SU-DHL-6 (cell line): ENCODE data around the gene NLRP11.

Experiments used
- H2AFZ ChIP-seq: fragments of 200-600 bp; sonication (generic); 2 replicates; pipeline ENCODE4 v1.6.1; 2014; ENCODE audit warnings: low read depth, mild to moderate bottlenecking, moderate library complexity, mixed read lengths, antibody characterized with exemption, low read length; ENCODE audit not compliant: severe bottlenecking
- H3F3A ChIP-seq: fragments of 200-600 bp; shearing (Covaris generic); 2 replicates; pipeline ENCODE4 v1.6.0; 2016; ENCODE audit warnings: antibody characterized with exemption, mild to moderate bottlenecking; ENCODE audit not compliant: insufficient read depth
- H3K27ac ChIP-seq: fragments of 200-600 bp; sonication (generic); 2 replicates; pipeline ENCODE4 v1.5.1; 2016; ENCODE audit warnings: low read depth, mild to moderate bottlenecking, low read length, moderate library complexity, mixed read lengths
- H3K27me3 ChIP-seq: fragments of 200-600 bp; sonication (generic), shearing (Covaris generic); 2 replicates; pipeline ENCODE4 v1.6.0; 2014; ENCODE audit warnings: mild to moderate bottlenecking, low read length
- H3K36me3 ChIP-seq: fragments of 200-600 bp; sonication (generic); 2 replicates; pipeline ENCODE4 v1.6.1; 2014; ENCODE audit warnings: mild to moderate bottlenecking, low read length, mixed read lengths
- H3K4me2 ChIP-seq: fragments of 300-600, 200-600 bp; shearing (Covaris generic), sonication (generic); 2 replicates; pipeline ENCODE4 v1.6.0; 2014; ENCODE audit warnings: low read length, low read depth, mild to moderate bottlenecking; ENCODE audit not compliant: poor library complexity, severe bottlenecking
- H3K4me3 ChIP-seq: fragments of 200-600 bp; sonication (generic); 2 replicates; pipeline ENCODE4 v1.5.1; 2014; ENCODE audit warnings: antibody characterized with exemption, low read length, mild to moderate bottlenecking, mixed read lengths; ENCODE audit not compliant: insufficient read depth, poor library complexity, severe bottlenecking
- H3K79me2 ChIP-seq: fragments of 200-600 bp; sonication (generic); 2 replicates; pipeline ENCODE4 v1.6.1; 2014; ENCODE audit warnings: mild to moderate bottlenecking, low read length, moderate library complexity; ENCODE audit not compliant: insufficient read depth
- H3K9ac ChIP-seq: fragments of 200-600 bp; sonication (generic); 2 replicates; pipeline ENCODE4 v1.7.0; 2014; ENCODE audit warnings: mild to moderate bottlenecking, low read length
- H3K9me2 ChIP-seq: fragments of 200-600 bp; sonication (generic); replicated peaks from 2 replicates; pipeline ENCODE4 v1.6.1; 2014; ENCODE audit warnings: low read length; ENCODE audit not compliant: insufficient read depth
- H3K9me3 ChIP-seq: fragments of 200-600 bp; sonication (generic); 2 replicates; pipeline ENCODE4 v1.6.1; 2014; ENCODE audit warnings: low read length, mixed read lengths; ENCODE audit not compliant: insufficient read depth
- H4K20me1 ChIP-seq: fragments of 200-600 bp; sonication (generic); 2 replicates; pipeline ENCODE4 v1.6.1; 2014; ENCODE audit warnings: low read depth, mild to moderate bottlenecking, antibody characterized with exemption, low read length, moderate library complexity, mixed read lengths
- CTCF ChIP-seq: fragments of 200-600 bp; sonication (generic); IDR thresholded peaks from one replicate; pipeline ENCODE4 v1.5.1; 2017; ENCODE audit warnings: antibody characterized with exemption, mild to moderate bottlenecking, low read length, moderate library complexity; ENCODE audit not compliant: insufficient read depth, poor library complexity, severe bottlenecking
- EZH2phosphoT487 ChIP-seq: fragments of 200-600 bp; sonication (generic), shearing (Covaris generic); conservative IDR thresholded peaks from 2 replicates; pipeline ENCODE4 v1.6.1; 2018; ENCODE audit warnings: mild to moderate bottlenecking, antibody characterized with exemption, low read length, moderate library complexity, mixed read lengths

Gene NLRP11

GRCh38 chr19:55832676-55833075, 877 bp upstream of the NLRP11 start:
- no peaks in the 10 kb centered on the region for H3K9me3 ChIP-seq

GRCh38 chr19:55830656-55831055, 1.1 kb downstream of the NLRP11 start:
- Histone ChIP-seq H3K9me3 (no peaks in the 10 kb centered on the region), H3K9me2 (no peaks in the 10 kb centered on the region), H3K27ac (peak overlapping the region; percentile 84), H3K79me2 (peaks cover 30% of the 10 kb centered on the region), H3F3A (peaks cover 42% of the 10 kb centered on the region), H4K20me1 (no peaks in the 10 kb centered on the region), H3K4me2 (peak overlapping the region; percentile 68), H3K36me3 (peaks cover 9% of the 10 kb centered on the region), H3K27me3 (no peaks in the 10 kb centered on the region), H3K4me3 (peak overlapping the region; percentile 14), H2AFZ (no peak overlapping the region), H3K9ac (peak overlapping the region; percentile 47)
- TF ChIP-seq CTCF (no peak), EZH2phosphoT487 (no peak)

More at GRCh38 chr19:55832676-55833075, 877 bp upstream of the NLRP11 start:
- Histone ChIP-seq H4K20me1 (no peaks in the 10 kb centered on the region), H3K27ac (peak overlapping the region; percentile 84), H3K9me2 (no peaks in the 10 kb centered on the region), H3K4me3 (no peak overlapping the region), H3K9ac (peak overlapping the region; percentile 65; the same call in 1 of the 2 replicates), H3K79me2 (peaks cover 30% of the 10 kb centered on the region), H3K4me2 (peak overlapping the region; percentile 71), H2AFZ (no peak overlapping the region), H3K27me3 (no peaks in the 10 kb centered on the region), H3K36me3 (peaks cover 9% of the 10 kb centered on the region), H3F3A (peaks cover 42% of the 10 kb centered on the region)
- no peak for TF ChIP-seq CTCF
- no peak for TF ChIP-seq EZH2phosphoT487

GRCh38 chr19:55820037-55820436, 11.8 kb downstream of the NLRP11 start:
- Histone ChIP-seq H3K9me3 (no peaks in the 10 kb centered on the region), H3K27ac (peak overlapping the region; percentile 91), H2AFZ (no peak overlapping the region), H3K27me3 (no peaks in the 10 kb centered on the region), H3K4me2 (peak overlapping the region; percentile 60), H3K9ac (peak overlapping the region; percentile 41), H3F3A (peaks cover 26% of the 10 kb centered on the region), H3K79me2 (peaks cover 56% of the 10 kb centered on the region), H3K9me2 (no peaks in the 10 kb centered on the region), H3K36me3 (peaks cover 6% of the 10 kb centered on the region; the same call in 1 of the 2 replicates), H4K20me1 (no peaks in the 10 kb centered on the region), H3K4me3 (peak overlapping the region; percentile 19)
- TF ChIP-seq EZH2phosphoT487, result no peak
- no peak for TF ChIP-seq CTCF
